ENCODE measurements around the gene TCF20. TPM values are rescaled to one million over a fixed set of nuclear protein-coding genes. Genes with fewer than 3 reads are reported as not detected.

The TCF20 gene
- total and polyA plus RNA-seq, 12 donors = 4.2 to 18.8 (median 14.0) TPM

GRCh38 chr22:42308892-42309468 lies 38.5 kb upstream of the TCF20 start:
- TF ChIP-seq, protein P1, sequence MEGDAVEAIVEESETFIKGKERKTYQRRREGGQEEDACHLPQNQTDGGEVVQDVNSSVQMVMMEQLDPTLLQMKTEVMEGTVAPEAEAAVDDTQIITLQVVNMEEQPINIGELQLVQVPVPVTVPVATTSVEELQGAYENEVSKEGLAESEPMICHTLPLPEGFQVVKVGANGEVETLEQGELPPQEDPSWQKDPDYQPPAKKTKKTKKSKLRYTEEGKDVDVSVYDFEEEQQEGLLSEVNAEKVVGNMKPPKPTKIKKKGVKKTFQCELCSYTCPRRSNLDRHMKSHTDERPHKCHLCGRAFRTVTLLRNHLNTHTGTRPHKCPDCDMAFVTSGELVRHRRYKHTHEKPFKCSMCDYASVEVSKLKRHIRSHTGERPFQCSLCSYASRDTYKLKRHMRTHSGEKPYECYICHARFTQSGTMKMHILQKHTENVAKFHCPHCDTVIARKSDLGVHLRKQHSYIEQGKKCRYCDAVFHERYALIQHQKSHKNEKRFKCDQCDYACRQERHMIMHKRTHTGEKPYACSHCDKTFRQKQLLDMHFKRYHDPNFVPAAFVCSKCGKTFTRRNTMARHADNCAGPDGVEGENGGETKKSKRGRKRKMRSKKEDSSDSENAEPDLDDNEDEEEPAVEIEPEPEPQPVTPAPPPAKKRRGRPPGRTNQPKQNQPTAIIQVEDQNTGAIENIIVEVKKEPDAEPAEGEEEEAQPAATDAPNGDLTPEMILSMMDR (IDR thresholded peaks at IDR 0.05) = no peak
- Histone ChIP-seq H3K27me3 (peaks cover 0 to 58% (median 24%) of the 10 kb centered on the region in 7 donors), H3K36me3 (no peaks in the 10 kb centered on the region), H3K4me3 (no peak overlapping the region), H3K27ac (no peak overlapping the region), H3K9me3 (no peaks in the 10 kb centered on the region), H3K4me1 (peaks cover 0 to 5% (median 2%) of the 10 kb centered on the region in 9 donors)
- DNase-seq (no peak), ATAC-seq (no peak)
- intact Hi-C loops (cut with DNase I) = no loop called here
- WGBS, 2 donors = 81 to 85% methylated on average over 17 of the region's 17 CpGs

- intact Hi-C loops (cut with DNase I) = no loop called here
- Histone ChIP-seq H3K9me3 (no peaks in the 10 kb centered on the region), H3K27me3 (peaks cover 0 to 57% (median 24%) of the 10 kb centered on the region in 7 donors), H3K27ac (no peak overlapping the region), H3K4me3 (no peak overlapping the region), H3K36me3 (no peaks in the 10 kb centered on the region), H3K4me1 (no peaks in the 10 kb centered on the region)
- TF ChIP-seq, protein P1 (IDR thresholded peaks at IDR 0.05) = no peak
- 93% methylated on average over 18 of the region's 18 CpGs for WGBS, 2 donors
- ATAC-seq (no peak), DNase-seq (no peak)
Measured at GRCh38 chr22:42307806-42308563, 37.5 kb upstream of the TCF20 start.

- ATAC-seq (no peak), DNase-seq (no peak)
- Histone ChIP-seq H3K4me3 (no peak overlapping the region), H3K27me3 (peaks cover 0 to 59% (median 11%) of the 10 kb centered on the region in 7 donors), H3K9me3 (no peaks in the 10 kb centered on the region), H3K27ac (no peak overlapping the region), H3K36me3 (no peaks in the 10 kb centered on the region), H3K4me1 (peaks cover 0 to 7% (median 0%) of the 10 kb centered on the region in 9 donors)
- intact Hi-C loops (cut with DNase I) = no loop called here
- TF ChIP-seq, protein P1 (IDR thresholded peaks at IDR 0.05) = no peak
- 68 to 78% methylated on average over 18 of the region's 18 CpGs for WGBS, 2 donors
Measured at GRCh38 chr22:42306010-42306409, 35.6 kb upstream of the TCF20 start.

DNA sequence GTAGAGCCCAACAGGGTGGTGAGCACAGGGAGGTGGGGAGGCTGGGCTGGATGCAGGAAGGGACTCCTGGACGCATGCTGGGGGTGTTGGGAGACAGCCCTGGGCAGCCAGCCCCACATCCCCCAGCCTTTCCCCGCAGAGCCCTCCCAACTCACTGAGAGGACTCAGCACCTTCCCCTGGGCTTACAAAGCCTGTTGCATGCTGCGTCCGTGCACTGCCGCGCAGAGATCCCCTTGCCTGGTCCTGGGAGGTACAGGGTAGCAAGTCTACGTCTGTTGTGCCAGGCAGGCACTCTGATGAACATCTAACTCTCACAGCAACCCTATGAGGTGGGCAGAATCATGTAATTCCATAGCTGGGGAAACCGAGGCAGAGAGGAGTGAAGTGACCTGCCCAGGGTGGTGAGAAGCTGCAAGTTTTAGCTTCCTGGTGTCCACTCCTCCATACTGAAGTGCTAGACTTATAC lies 33.9 kb upstream of the TCF20 start:
- intact Hi-C loops (cut with DNase I) = no loop called here
- no peak for DNase-seq
- Histone ChIP-seq H3K9me3 (no peaks in the 10 kb centered on the region), H3K27ac (no peak overlapping the region), H3K4me1 (peaks cover 0 to 23% (median 0%) of the 10 kb centered on the region in 9 donors), H3K4me3 (no peak overlapping the region), H3K27me3 (peaks cover 0 to 63% (median 10%) of the 10 kb centered on the region in 7 donors), H3K36me3 (no peaks in the 10 kb centered on the region)
- 19 to 24% methylated on average over 8 of the region's 8 CpGs for WGBS, 2 donors
- TF ChIP-seq, protein P1 (IDR thresholded peaks at IDR 0.05) = no peak
- ATAC-seq = no peak
